ENCODE data around the gene CAPN10.

Gene CAPN10

DNA sequence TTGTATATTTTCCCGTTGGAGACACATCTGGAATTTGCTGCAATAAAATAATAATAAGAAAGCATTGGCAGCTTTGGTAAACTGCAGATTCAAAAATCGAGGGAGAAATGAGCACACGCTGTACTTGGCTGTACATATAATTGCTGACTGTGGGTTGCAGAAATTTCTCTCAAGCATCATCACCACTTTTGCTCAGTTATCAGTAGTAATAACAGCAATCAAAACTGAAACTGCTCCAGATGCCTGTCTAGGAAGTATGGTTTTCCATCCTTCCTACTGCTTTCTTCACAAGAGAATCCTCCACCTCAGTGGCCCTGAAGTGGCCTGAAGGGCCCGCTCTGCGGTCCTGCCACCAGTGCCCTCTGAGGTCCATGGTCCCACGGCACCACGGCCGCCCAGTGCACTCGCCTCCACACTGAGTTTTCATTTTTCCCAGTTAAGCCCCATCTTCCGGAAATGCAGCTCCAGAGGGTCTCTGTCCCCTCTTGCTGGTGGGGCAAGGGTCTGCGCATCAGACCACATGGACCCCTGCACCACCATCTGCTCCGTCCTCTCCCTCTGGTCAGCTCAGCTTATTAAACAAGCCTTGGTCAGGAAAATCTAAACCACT, 22.5 kb upstream of the CAPN10 start:
- DNase-seq, result no peak

- DNase-seq, result no peak
Observed at GRCh38 chr2:240564561-240565332, 21.8 kb upstream of the CAPN10 start.

- DNase-seq, result peak; percentile 75
Observed at GRCh38 chr2:240565333-240566202, 21.0 kb upstream of the CAPN10 start.

GRCh38 chr2:240566203-240567136, 20.1 kb upstream of the CAPN10 start:
- peak; percentile 79 for DNase-seq

DNA sequence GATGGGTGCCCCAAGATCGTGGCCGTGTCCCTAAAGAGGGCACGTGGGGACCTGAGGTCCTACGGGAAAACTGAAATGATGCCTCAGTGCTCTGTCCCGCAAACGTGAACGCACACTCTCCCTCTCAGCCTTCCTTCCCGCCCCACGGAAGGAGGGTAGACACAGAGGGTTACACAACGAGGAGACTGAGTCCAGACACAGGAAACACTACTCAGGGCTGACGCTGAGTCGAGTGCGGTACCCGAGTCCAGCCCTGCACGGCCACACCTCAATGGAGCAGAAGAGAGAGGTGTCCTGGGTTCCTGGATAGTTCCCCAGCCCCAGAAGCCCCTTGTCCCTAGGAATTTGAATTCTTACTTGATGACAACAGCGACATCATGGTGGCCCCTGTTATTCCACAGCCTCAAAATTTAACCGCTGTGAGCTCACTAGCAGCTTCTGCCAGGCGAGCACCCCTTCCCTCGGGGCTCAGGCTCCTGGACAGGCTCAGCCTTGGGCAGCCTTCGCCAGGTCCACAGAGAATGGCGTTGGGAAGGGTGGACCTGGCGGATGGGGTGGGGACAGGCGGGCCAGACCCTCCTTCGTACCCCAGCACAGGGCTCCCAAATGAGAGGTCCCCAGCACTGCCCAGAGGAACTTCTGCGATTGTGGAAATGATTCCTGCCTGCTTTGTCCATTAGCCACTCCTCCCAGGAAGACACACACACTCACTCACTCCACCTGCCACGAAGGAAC, 19.2 kb upstream of the CAPN10 start:
- no peak for DNase-seq

- DNase-seq, result peak; percentile 48
Observed at GRCh38 chr2:240567872-240568677, 18.5 kb upstream of the CAPN10 start, which contains the start of gene RNPEPL1. TSS of gene RNPEPL1 (plus strand) at chr2:240568484. CDS start at chr2:240568587, 103 bp downstream.

DNA sequence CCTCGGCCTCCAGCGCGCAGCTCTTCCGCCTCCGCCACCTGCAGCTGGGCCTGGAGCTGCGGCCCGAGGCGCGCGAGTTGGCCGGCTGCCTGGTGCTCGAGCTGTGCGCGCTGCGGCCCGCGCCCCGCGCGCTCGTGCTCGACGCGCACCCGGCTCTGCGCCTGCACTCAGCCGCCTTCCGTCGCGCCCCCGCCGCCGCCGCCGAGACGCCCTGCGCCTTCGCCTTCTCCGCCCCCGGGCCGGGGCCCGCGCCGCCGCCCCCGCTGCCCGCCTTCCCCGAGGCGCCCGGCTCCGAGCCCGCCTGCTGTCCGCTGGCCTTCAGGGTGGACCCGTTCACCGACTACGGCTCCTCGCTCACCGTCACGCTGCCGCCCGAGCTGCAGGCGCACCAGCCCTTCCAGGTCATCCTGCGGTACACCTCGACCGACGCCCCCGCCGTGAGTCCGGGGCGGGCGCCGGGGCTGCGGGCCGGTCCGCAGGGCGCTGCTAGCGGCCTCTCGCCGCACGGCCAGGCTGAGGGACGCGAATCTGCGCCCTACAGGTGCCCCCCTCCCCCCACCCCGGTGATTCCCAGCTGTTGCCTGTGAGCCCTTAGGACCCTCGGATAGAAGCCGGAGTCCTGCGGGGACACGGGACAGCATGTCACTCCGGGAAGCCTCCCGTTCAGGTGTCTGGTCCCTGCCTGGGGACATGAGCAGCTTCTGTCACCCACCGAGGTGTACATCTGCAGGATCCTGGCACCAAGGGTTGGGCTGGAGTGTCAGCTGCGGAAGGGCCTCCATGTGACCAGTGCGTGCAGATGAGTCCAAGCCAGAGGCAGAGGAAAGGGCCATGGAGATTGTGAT, 17.6 kb upstream of the CAPN10 start:
- DNase-seq, result peak; percentile 12

GRCh38 chr2:240569523-240569997, 17.0 kb upstream of the CAPN10 start:
- DNase-seq, result no peak

GRCh38 chr2:240569998-240570530, 16.5 kb upstream of the CAPN10 start:
- DNase-seq, result no peak

GRCh38 chr2:240570531-240571313, 15.8 kb upstream of the CAPN10 start:
- no peak for DNase-seq

- DNase-seq, result no peak
Observed at GRCh38 chr2:240571314-240571973, 15.1 kb upstream of the CAPN10 start.

GRCh38 chr2:240572141-240573031, 14.1 kb upstream of the CAPN10 start:
- DNase-seq, result no peak

DNA sequence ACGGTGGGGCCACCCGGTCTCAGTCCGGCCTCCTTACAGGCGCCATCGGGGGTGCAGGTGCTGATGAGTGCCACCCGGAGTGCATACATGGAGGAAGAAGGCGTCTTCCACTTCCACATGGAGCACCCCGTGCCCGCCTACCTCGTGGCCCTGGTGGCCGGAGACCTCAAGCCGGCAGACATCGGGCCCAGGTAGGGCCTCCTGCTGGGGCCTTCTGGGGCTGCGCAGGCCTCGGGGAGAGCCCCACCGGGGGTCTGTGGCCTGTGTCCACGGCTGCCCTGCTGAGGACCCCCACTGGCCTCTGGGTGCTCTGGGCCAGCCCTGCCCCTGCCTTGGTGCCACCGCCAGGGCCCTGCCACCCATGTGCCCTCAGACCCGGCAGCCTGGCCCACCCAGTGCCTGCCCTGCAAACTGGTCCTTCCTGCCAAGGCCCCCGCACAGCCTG, 13.4 kb upstream of the CAPN10 start:
- no peak for DNase-seq

- DNase-seq, result no peak
Observed at GRCh38 chr2:240573516-240574385, 12.8 kb upstream of the CAPN10 start.

DNA sequence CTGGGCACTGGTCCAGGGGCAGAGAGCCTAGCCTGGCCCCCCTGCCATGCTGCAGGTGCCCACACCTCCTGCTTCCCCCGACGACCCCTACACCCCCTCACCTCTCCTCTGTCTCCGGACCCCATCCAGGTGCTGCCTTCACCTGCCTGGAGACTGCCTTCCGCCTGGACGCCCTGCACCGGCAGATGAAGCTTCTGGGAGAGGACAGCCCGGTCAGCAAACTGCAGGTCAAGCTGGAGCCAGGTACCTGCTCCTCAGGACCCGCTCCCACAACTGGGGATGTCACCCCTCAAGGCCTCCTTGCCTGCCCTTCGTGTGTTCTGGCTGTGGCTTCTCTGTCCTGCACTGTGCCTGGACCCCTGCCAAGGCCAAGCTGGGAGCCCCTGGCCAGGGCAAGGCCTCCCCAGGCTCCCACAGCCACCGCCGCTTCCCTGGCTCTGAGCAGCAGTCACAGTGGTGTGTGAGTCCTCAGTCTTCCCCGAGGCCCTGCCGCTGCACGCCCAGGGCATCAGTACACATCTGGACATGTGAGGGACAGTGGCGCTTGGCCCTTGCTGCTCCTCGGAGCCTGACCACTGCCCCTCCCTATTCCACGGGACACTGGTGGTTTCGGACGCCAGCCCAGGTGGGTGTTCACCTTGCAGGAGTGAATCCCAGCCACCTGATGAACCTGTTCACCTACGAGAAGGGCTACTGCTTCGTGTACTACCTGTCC, 12.0 kb upstream of the CAPN10 start:
- no peak for DNase-seq
